T-helper 17 cell (primary cell): ENCODE data around the gene ANAPC16. TPM values are rescaled to one million over a fixed set of nuclear protein-coding genes. Genes with fewer than 3 reads are reported as not detected.
"Not testable (repeated sequence)": the region's sequence is repeated elsewhere in the genome, so short reads cannot be mapped to it uniquely, and the experiment has no call there.

Experiments
- ATAC-seq: fragments of 150-1000 bp; cut with Tn5 transposase; 2 replicates; pipeline ENCODE4 v1.10.0; 2021; ENCODE audit warnings: mild to moderate bottlenecking, moderate library complexity
- DNase-seq, 3 donors: peaks; one replicate each; pipeline versions ENCODE4 v3.0.0 to v3.0.0-alpha.2; 2020 to 2021
- H3K9me3 ChIP-seq: one replicate; pipeline ENCODE4 v1.7.0; 2013; ENCODE audit warnings: low read length, mild to moderate bottlenecking; ENCODE audit not compliant: control insufficient read depth, poor library complexity, severe bottlenecking
- H3K27ac Mint-ChIP-seq: one replicate; pipeline ENCODE4 v1.8.0; 2022; ENCODE audit warnings: mild to moderate bottlenecking, moderate library complexity, mixed read lengths
- H3K27me3 Mint-ChIP-seq: one replicate; pipeline ENCODE4 v1.8.0; 2022; ENCODE audit warnings: mixed read lengths
- H3K36me3 Mint-ChIP-seq: one replicate; pipeline ENCODE4 v1.8.0; 2022; ENCODE audit warnings: low read depth, mixed read lengths
- H3K4me1 Mint-ChIP-seq: one replicate; pipeline ENCODE4 v1.8.0; 2022; ENCODE audit warnings: mild to moderate bottlenecking, mixed read lengths
- H3K4me3 Mint-ChIP-seq: one replicate; pipeline ENCODE4 v1.8.0; 2022; ENCODE audit warnings: mild to moderate bottlenecking, moderate library complexity, mixed read lengths
- total RNA-seq, 4 donors: library from RNA in 2 of 4; stranded (reverse) in 2 of 4; gene quantifications; one replicate each; pipeline ENCODE4 v1.2.3 and lab custom pipeline; 2022 to 2026

ANAPC16 gene
- total RNA-seq, 2 donors from 2014 or later, result 69.5 to 85.7 TPM

GRCh38 chr10:72265990-72266865 lies 50.4 kb downstream of the ANAPC16 start:
- ATAC-seq (no peak), DNase-seq (no peak)
- H3K27ac Mint-ChIP-seq, result no peak overlapping the region
- no peaks in the 10 kb centered on the region for H3K27me3 Mint-ChIP-seq
- no peaks in the 10 kb centered on the region for H3K36me3 Mint-ChIP-seq
- no peak overlapping the region for H3K4me3 Mint-ChIP-seq
- no peaks in the 10 kb centered on the region for H3K9me3 ChIP-seq
- peaks cover 19% of the 10 kb centered on the region for H3K4me1 Mint-ChIP-seq

DNA sequence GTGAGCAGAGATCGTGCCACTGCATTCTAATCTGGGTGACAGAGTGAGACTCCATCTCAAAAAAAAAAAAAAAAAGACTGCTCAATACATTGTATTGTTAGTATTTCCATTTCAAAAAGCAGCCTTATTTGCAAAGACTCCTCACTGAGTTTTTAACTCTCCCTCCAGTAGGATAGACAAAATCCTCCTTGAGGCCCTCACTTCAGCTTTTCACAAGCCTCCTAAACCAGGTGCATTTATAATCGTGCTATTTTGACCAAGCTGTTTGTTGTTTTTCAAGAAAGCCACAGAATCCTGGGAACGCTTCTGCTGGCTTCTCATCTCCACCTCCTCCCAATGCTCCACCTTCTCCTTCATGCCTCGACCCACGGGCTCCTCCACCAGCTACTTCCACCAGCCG lies 51.6 kb downstream of the ANAPC16 start:
- H3K36me3 Mint-ChIP-seq, result no peaks in the 10 kb centered on the region
- H3K27me3 Mint-ChIP-seq, result no peaks in the 10 kb centered on the region
- ATAC-seq, result no peak
- no peaks in the 10 kb centered on the region for H3K9me3 ChIP-seq
- H3K4me3 Mint-ChIP-seq, result no peak overlapping the region
- DNase-seq, result no peak
- H3K4me1 Mint-ChIP-seq, result peaks cover 14% of the 10 kb centered on the region
- no peak overlapping the region for H3K27ac Mint-ChIP-seq

DNA sequence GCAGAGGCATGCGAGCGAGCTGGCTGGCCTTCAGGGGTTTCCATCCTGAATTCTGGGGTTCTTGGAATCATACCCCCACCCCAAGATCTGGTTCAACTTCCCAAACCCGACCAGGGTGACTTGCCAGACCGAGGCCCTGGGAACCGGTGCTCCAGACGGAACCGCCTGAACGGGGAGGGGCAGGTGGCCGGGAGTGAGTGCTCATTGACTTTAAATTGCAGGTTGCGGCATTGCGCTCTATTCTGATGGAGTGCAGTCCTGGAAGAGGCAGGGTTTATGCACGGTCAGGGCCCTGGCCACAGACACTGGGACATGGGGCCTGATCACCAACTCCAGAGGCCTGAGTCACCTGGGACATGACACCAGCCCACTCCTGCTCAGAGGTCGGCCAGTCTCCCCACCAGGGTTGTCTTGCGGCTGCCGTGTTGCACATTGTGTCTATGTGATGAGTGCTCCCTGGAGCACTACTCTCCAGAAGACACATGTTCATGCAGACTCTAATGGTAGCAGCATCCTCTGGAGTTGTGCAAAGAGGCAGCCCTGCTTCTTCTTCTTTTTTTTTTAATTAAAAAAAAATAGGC lies 52.1 kb downstream of the ANAPC16 start:
- no peaks in the 10 kb centered on the region for H3K36me3 Mint-ChIP-seq
- H3K27me3 Mint-ChIP-seq, result no peaks in the 10 kb centered on the region
- no peak for DNase-seq
- no peak overlapping the region for H3K4me3 Mint-ChIP-seq
- no peaks in the 10 kb centered on the region for H3K9me3 ChIP-seq
- H3K27ac Mint-ChIP-seq, result no peak overlapping the region
- H3K4me1 Mint-ChIP-seq, result peaks cover 18% of the 10 kb centered on the region
- no peak for ATAC-seq

DNA sequence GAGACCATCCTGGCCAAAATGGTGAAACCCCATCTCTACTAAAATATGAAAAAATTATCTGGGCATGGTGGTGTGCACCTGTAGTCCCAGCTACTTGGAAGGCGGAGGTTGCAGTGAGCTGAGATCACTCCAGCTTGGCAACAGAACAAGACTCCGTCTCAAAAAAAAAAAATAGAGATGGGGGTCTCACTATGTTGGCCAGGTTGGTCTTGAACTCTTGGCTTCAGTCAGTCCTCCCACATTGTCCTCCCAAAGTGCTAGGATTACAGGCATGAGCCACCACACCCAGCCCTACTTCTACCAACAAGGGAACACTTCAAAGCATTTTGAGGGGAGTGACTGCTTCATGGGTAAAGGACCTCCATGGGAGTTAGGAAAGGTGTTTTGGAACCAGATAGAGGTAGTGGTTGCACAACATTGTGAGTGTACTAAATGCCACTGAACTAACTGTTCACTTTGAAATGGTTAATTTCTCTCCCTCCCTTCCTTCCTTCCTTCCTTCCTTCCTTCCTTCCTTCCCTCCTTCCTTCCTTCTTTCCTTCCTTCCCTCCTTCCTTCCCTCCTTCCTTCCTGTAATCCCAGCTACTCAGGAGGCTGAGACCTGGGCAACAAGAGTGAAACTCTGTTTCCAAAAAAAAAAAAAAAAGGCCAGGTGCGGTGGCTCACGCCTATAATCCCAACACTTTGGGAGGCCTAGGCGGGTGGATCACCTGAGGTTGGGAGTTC lies 52.8 kb downstream of the ANAPC16 start:
- not testable (repeated sequence) for ATAC-seq

GRCh38 chr10:72270607-72271281 lies 54.9 kb downstream of the ANAPC16 start:
- DNase-seq (no peak), ATAC-seq (no peak)
- Mint-ChIP-seq H3K36me3 (peaks cover 12% of the 10 kb centered on the region), H3K27ac (peak overlapping the region; percentile 22), H3K4me1 (peaks cover 24% of the 10 kb centered on the region), H3K27me3 (no peaks in the 10 kb centered on the region), H3K4me3 (peak overlapping the region; percentile 73)
- no peaks in the 10 kb centered on the region for H3K9me3 ChIP-seq

More for the DNA sequence above, 52.8 kb downstream of the ANAPC16 start:
- DNase-seq, H3K27ac Mint-ChIP-seq, H3K4me3 Mint-ChIP-seq, H3K27me3 Mint-ChIP-seq, H3K36me3 Mint-ChIP-seq, H3K9me3 ChIP-seq: not testable (repeated sequence)
- H3K4me1 Mint-ChIP-seq, result peaks cover 18% of the 10 kb centered on the region

DNA sequence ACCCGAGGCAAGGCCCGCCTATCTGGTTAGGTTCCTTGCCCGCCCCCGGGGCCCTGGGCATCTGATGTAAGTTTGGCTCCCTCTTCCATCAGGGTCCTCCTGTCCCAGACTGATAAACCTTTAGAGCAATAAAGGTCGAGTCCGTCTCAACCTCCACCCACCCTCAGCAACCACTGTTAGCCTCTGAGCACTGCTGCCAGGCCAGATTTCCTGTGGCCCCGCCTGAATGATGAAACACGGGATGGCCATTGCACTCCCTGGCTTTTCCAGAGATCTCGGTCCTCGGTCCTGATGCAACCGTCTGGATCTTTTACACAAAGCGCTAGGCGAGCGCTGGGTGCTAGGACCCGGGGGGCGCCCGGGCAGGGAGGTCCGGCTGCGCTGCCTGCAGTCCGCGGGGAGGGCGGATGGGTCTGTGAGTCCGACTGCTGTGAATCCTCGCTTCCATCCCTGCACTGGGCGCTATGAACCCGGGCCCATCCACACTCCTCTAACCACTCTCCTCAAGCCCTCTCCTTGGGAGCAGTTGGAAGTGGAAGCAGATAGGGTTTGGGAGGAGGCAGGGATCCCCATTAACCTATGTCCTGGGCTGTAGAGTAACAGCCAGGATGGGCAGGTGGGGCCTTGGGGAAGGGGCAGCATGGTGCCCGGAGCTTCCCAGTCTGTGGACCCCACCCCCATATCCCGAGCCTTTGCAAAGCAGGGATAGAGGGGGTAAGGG lies 57.0 kb downstream of the ANAPC16 start:
- Mint-ChIP-seq H3K4me3 (peak overlapping the region; percentile 98), H3K27me3 (no peaks in the 10 kb centered on the region), H3K4me1 (peaks cover 39% of the 10 kb centered on the region), H3K27ac (peak overlapping the region; percentile 97), H3K36me3 (peaks cover 12% of the 10 kb centered on the region)
- no peak for ATAC-seq
- H3K9me3 ChIP-seq, result no peaks in the 10 kb centered on the region
- DNase-seq, result no peak

DNA sequence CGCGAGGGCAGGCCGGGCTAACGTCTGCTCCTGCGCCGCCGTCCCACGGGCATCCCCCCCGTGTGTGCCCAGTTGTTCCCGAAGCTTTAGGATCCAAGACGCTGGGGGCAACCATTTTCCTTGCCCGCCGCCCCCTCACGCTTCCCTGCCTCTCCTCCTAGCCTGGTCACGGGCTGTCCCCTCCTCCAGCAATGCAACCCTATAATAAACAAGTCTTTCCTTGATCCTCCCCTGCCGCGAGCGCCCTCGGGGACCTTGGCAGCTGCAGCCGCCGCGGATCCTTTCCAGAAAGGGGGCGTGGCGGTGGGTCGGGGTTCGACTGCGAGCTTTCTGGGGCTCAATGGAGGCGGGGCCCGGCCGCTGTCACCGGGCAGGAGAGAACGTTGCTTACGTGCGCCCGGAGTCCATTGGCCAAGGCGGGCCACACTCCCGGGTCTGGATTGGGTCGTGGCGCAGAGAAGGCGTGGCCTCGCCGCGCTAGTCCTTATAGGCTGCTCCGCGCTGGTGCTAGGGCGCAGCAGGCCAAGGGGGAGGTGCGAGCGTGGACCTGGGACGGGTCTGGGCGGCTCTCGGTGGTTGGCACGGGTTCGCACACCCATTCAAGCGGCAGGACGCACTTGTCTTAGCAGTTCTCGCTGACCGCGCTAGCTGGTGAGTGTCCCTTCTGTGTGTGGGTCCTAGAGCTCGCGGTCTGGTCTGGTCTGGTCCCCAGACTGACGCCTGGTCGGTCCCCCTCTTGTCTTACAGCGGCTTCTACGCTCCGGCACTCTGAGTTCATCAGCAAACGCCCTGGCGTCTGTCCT lies 57.8 kb downstream of the ANAPC16 start, which contains the start of gene DDIT4:
Gene DDIT4, plus strand, starts transcription at position 515 of the 803 bp plus-strand sequence. CDS start 293 bp downstream, outside the sequence.
- ATAC-seq (peak; percentile 95), DNase-seq (peak; percentile 95 to 97 (median 96))
- peaks cover 46% of the 10 kb centered on the region for H3K4me1 Mint-ChIP-seq
- H3K9me3 ChIP-seq, result no peaks in the 10 kb centered on the region
- peak within 1 kb of the TSS; percentile 97 for H3K27ac Mint-ChIP-seq
- H3K36me3 Mint-ChIP-seq, result peaks cover 12% of the 10 kb centered on the region
- H3K4me3 Mint-ChIP-seq, result peak within 1 kb of the TSS; percentile 98
- H3K27me3 Mint-ChIP-seq, result no peaks in the 10 kb centered on the region

- Mint-ChIP-seq H3K4me3 (peak overlapping the region; percentile 98), H3K27me3 (no peaks in the 10 kb centered on the region), H3K4me1 (peaks cover 47% of the 10 kb centered on the region), H3K36me3 (peaks cover 12% of the 10 kb centered on the region), H3K27ac (peak overlapping the region; percentile 97)
- no peak for DNase-seq
- H3K9me3 ChIP-seq, result no peaks in the 10 kb centered on the region
- peak; percentile 3 for ATAC-seq
Observed at GRCh38 chr10:72274213-72274729, 58.5 kb downstream of the ANAPC16 start.

- H3K9me3 ChIP-seq, result no peaks in the 10 kb centered on the region
- DNase-seq (peak; percentile 52 to 72 (median 58)), ATAC-seq (peak; percentile 37)
- Mint-ChIP-seq H3K36me3 (peaks cover 12% of the 10 kb centered on the region), H3K27ac (peak overlapping the region; percentile 97), H3K4me1 (peaks cover 48% of the 10 kb centered on the region), H3K4me3 (peak overlapping the region; percentile 98), H3K27me3 (no peaks in the 10 kb centered on the region)
Observed at GRCh38 chr10:72274730-72275350, 59.0 kb downstream of the ANAPC16 start.

DNA sequence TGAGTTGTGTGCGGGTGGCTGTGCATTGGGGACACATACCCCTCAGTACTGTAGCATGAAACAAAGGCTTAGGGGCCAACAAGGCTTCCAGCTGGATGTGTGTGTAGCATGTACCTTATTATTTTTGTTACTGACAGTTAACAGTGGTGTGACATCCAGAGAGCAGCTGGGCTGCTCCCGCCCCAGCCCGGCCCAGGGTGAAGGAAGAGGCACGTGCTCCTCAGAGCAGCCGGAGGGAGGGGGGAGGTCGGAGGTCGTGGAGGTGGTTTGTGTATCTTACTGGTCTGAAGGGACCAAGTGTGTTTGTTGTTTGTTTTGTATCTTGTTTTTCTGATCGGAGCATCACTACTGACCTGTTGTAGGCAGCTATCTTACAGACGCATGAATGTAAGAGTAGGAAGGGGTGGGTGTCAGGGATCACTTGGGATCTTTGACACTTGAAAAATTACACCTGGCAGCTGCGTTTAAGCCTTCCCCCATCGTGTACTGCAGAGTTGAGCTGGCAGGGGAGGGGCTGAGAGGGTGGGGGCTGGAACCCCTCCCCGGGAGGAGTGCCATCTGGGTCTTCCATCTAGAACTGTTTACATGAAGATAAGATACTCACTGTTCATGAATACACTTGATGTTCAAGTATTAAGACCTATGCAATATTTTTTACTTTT lies 59.7 kb downstream of the ANAPC16 start:
- Mint-ChIP-seq H3K27ac (peak overlapping the region; percentile 97), H3K36me3 (peaks cover 12% of the 10 kb centered on the region), H3K4me1 (peaks cover 49% of the 10 kb centered on the region), H3K4me3 (peak overlapping the region; percentile 98), H3K27me3 (no peaks in the 10 kb centered on the region)
- no peaks in the 10 kb centered on the region for H3K9me3 ChIP-seq
- ATAC-seq (no peak), DNase-seq (no peak)

GRCh38 chr10:72276013-72276387 lies 60.2 kb downstream of the ANAPC16 start:
- Mint-ChIP-seq H3K27ac (peak overlapping the region; percentile 97), H3K4me1 (peaks cover 49% of the 10 kb centered on the region), H3K27me3 (no peaks in the 10 kb centered on the region), H3K4me3 (peak overlapping the region; percentile 98), H3K36me3 (peaks cover 12% of the 10 kb centered on the region)
- DNase-seq (no peak), ATAC-seq (no peak)
- no peaks in the 10 kb centered on the region for H3K9me3 ChIP-seq
